DND-41 (cell line): ENCODE results near the gene NDOR1.
A peak's percentile ranks its signal among the peaks of the same experiment; 100 is the strongest.

ENCODE experiments used
- ATAC-seq: fragments of 200-7000 bp; cut with Tn5 transposase; 3 replicates; pipeline ENCODE4 v1.9.1; 2021; ENCODE audit warnings: low read depth; ENCODE audit not compliant: insufficient read depth
- DNase-seq: peaks from one replicate; pipeline ENCODE4 v3.0.0-alpha.2; 2020
- H2AFZ ChIP-seq: 2 replicates; pipeline ENCODE4 v1.6.0; 2012; ENCODE audit warnings: low read depth, low read length
- H3K27ac ChIP-seq: 2 replicates; pipeline ENCODE4 v1.5.1; 2012; ENCODE audit warnings: low read length, inconsistent platforms
- H3K27me3 ChIP-seq: fragments of 200-600 bp; sonication (generic); 2 replicates; pipeline ENCODE4 v1.6.0; 2012; ENCODE audit warnings: low read length, mild to moderate bottlenecking, inconsistent platforms; ENCODE audit not compliant: insufficient read depth, poor library complexity
- H3K36me3 ChIP-seq: 2 replicates; pipeline ENCODE4 v1.5.1; 2012; ENCODE audit warnings: low read length, inconsistent platforms; ENCODE audit not compliant: insufficient read depth
- H3K4me1 ChIP-seq: 2 replicates; pipeline ENCODE4 v1.5.1; 2012; ENCODE audit warnings: mild to moderate bottlenecking, low read length; ENCODE audit not compliant: insufficient read depth
- H3K4me2 ChIP-seq: 2 replicates; pipeline ENCODE4 v1.6.0; 2012; ENCODE audit warnings: mild to moderate bottlenecking, moderate library complexity, low read length, inconsistent platforms; ENCODE audit not compliant: insufficient read depth
- H3K4me3 ChIP-seq, 2 experiments: fragments of 200-600 bp in 1 of 2; shearing (Covaris generic) in 1 of 2; 2 replicates each; pipeline ENCODE4 v1.5.1; 2012 to 2016; ENCODE audit warnings: inconsistent platforms in 2 of 2, low read length in 2 of 2, mild to moderate bottlenecking in 2 of 2, low read depth in 1 of 2, moderate library complexity in 1 of 2
- H3K79me2 ChIP-seq: 2 replicates; pipeline ENCODE4 v1.6.0; 2012; ENCODE audit warnings: low read length, inconsistent platforms; ENCODE audit not compliant: insufficient read depth
- H3K9ac ChIP-seq: 2 replicates; pipeline ENCODE4 v1.6.0; 2012; ENCODE audit warnings: low read depth, mild to moderate bottlenecking, inconsistent platforms, low read length, moderate library complexity
- H3K9me3 ChIP-seq: 2 replicates; pipeline ENCODE4 v1.5.1; 2012; ENCODE audit warnings: low read length, moderate library complexity, mild to moderate bottlenecking, inconsistent platforms; ENCODE audit not compliant: insufficient read depth, severe bottlenecking
- H4K20me1 ChIP-seq: 2 replicates; pipeline ENCODE4 v1.6.0; 2012; ENCODE audit warnings: low read length; ENCODE audit not compliant: insufficient read depth
- CTCF ChIP-seq: IDR thresholded peaks from 2 replicates; pipeline ENCODE4 v1.5.1; 2012; ENCODE audit warnings: borderline replicate concordance, low read length, moderate library complexity, mild to moderate bottlenecking; ENCODE audit not compliant: poor library complexity, severe bottlenecking; ENCODE audit errors: extremely low read depth
- EZH2 ChIP-seq: IDR thresholded peaks from 3 replicates; pipeline ENCODE4 v1.6.1; 2012; ENCODE audit warnings: borderline replicate concordance, low read depth, mild to moderate bottlenecking, moderate library complexity, low read length, inconsistent platforms; ENCODE audit not compliant: severe bottlenecking

NDOR1 gene

GRCh38 chr9:137223078-137223970, 17.8 kb downstream of the NDOR1 start:
- Histone ChIP-seq H3K4me2 (peak overlapping the region; percentile 94), H3K27ac (peak overlapping the region; percentile 91), H3K9me3 (no peaks in the 10 kb centered on the region), H3K4me1 (peaks cover 20% of the 10 kb centered on the region), H3K9ac (peak overlapping the region; percentile 98), H2AFZ (peak overlapping the region; percentile 94), H3K27me3 (no peaks in the 10 kb centered on the region), H3K36me3 (no peaks in the 10 kb centered on the region; the same call in 1 of the 2 replicates), H4K20me1 (no peaks in the 10 kb centered on the region), H3K79me2 (no peaks in the 10 kb centered on the region), H3K4me3 (peak overlapping the region; percentile 94 to 96)
- ATAC-seq (peak; percentile 82), DNase-seq (peak; percentile 98)
- TF ChIP-seq CTCF, result no peak
- no peak for TF ChIP-seq EZH2

DNA sequence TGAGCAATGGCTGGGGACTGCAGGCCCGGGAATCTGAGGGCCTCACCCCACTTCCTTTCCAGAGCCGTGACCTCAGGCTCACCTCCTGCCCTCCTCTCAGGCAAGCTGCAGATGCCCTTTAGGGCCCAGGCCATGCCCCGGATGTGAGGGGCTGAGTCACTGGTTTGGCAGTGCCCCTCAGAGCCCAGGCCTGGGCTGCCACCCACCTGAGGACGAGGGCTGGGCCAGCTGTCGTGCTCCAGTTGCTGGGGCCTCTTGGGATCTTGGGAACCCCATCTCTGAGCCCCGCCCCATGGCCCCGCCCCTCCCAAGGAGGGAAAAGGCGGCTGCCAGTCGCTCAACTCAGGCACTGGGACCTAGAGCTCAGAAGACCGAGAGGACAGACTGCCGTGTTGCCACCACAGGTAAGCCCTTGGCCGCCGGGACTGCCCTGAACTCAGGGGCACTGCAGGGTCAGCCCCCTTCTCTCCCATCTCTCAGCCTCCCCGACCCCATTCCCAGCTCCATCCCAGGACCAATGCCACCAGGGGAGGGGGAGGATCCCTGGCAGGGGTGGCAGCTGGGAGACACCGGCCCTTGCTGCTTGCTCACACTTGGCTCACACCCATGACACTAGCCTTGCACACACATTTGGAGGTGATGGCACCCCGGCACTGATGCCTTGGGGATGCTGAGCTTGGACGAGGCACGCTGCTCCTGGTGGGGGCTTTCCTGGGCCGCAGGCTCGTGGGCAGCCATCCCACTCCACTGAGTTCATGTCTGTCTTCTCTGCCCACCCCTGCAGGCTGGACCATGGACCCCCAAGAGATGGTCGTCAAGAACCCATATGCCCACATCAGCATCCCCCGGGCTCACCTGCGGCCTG, 19.6 kb downstream of the NDOR1 start, which contains the start of gene CYSRT1:
Gene CYSRT1, plus strand, starts transcription at position 345 of the 865 bp plus-strand sequence. Its CDS starts 448 bp downstream, at position 793.
- DNase-seq, result no peak
- no peaks in the 10 kb centered on the region for H3K36me3 ChIP-seq
- H3K9ac ChIP-seq, result peak within 1 kb of the TSS; percentile 98
- H3K4me3 ChIP-seq, result peak within 1 kb of the TSS; percentile 94 to 96; a peak in 3 of 4 replicates
- H4K20me1 ChIP-seq, result no peaks in the 10 kb centered on the region
- ATAC-seq, result no peak
- no peak for TF ChIP-seq CTCF
- TF ChIP-seq EZH2, result no peak
- peak within 1 kb of the TSS; percentile 91 for H3K27ac ChIP-seq
- H3K9me3 ChIP-seq, result no peaks in the 10 kb centered on the region
- peak within 1 kb of the TSS; percentile 94 for H2AFZ ChIP-seq
- H3K27me3 ChIP-seq, result no peaks in the 10 kb centered on the region
- H3K79me2 ChIP-seq, result no peaks in the 10 kb centered on the region
- peak within 1 kb of the TSS; percentile 94 for H3K4me2 ChIP-seq
- peaks cover 20% of the 10 kb centered on the region for H3K4me1 ChIP-seq

DNA sequence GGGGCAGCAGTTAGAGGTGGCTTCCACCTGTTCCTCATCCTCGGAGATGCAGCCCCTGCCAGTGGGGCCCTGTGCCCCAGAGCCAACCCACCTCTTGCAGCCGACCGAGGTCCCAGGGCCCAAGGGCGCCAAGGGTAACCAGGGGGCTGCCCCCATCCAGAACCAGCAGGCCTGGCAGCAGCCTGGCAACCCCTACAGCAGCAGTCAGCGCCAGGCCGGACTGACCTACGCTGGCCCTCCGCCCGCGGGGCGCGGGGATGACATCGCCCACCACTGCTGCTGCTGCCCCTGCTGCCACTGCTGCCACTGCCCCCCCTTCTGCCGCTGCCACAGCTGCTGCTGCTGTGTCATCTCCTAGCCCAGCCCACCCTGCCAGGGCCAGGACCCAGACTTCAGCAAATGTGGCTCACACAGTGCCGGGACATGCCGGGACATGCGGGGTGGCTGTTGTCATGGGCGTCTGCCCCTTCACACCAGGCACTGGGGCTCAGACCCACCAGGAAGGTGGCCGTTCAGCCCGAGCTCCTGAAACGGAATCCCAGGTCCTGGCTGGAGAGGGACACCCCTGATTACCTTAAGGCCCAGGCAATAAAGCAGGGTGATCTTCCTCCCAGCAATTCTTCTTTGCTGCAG, 20.3 kb downstream of the NDOR1 start:
- ATAC-seq, result no peak
- no peak overlapping the region for H3K4me2 ChIP-seq
- H3K9me3 ChIP-seq, result no peaks in the 10 kb centered on the region
- no peak overlapping the region for H2AFZ ChIP-seq
- H3K36me3 ChIP-seq, result no peaks in the 10 kb centered on the region
- no peak overlapping the region for H3K4me3 ChIP-seq
- H3K27me3 ChIP-seq, result no peaks in the 10 kb centered on the region
- TF ChIP-seq CTCF (no peak), EZH2 (no peak)
- no peaks in the 10 kb centered on the region for H4K20me1 ChIP-seq
- DNase-seq, result no peak
- H3K4me1 ChIP-seq, result peaks cover 20% of the 10 kb centered on the region
- no peak overlapping the region for H3K9ac ChIP-seq
- H3K79me2 ChIP-seq, result no peaks in the 10 kb centered on the region
- no peak overlapping the region for H3K27ac ChIP-seq
